ENCODE results near the gene TMEM132C. TPM values are rescaled to one million over a fixed set of nuclear protein-coding genes. Genes with fewer than 3 reads are reported as not detected.

TMEM132C gene
- total RNA-seq, 1 experiment from 2014 or later = not detected

GRCh38 chr12:128507470-128507869 is 240.5 kb downstream of the TMEM132C start:
- Mint-ChIP-seq H3K9me3 (ENCODE audit: unreplicated experiment) (peaks cover 28% of the 10 kb centered on the region), H3K4me3 (ENCODE audit: unreplicated experiment) (no peak overlapping the region), H3K36me3 (ENCODE audit: insufficient read depth, unreplicated experiment) (no peaks in the 10 kb centered on the region), H3K27ac (ENCODE audit: low read depth, unreplicated experiment) (no peak overlapping the region), H3K27me3 (ENCODE audit: insufficient read depth, unreplicated experiment) (no peaks in the 10 kb centered on the region), H3K4me1 (ENCODE audit: insufficient read depth, unreplicated experiment) (no peaks in the 10 kb centered on the region)
- DNase-seq (ENCODE audit: unreplicated experiment) = no peak
- BruUV-seq (replicated peaks) = no TSS peak
- TF ChIP-seq CTCF (IDR thresholded peaks at IDR 0.05; ENCODE audit: unreplicated experiment) = no peak
- ChIA-PET POLR2A (no interaction called here), CTCF (no interaction called here)
- intact Hi-C loops (cut with micrococcal nuclease) = no loop called here

- DNase-seq (ENCODE audit: unreplicated experiment) = no peak
- CTCF ChIA-PET = no interaction called here
- intact Hi-C loops (cut with micrococcal nuclease) = no loop called here
- POLR2A ChIA-PET = no interaction called here
- no peaks in the 10 kb centered on the region for H3K36me3 Mint-ChIP-seq (ENCODE audit: insufficient read depth, unreplicated experiment)
- peaks cover 38% of the 10 kb centered on the region for H3K9me3 Mint-ChIP-seq (ENCODE audit: unreplicated experiment)
- no peak overlapping the region for H3K4me3 Mint-ChIP-seq (ENCODE audit: unreplicated experiment)
- no TSS peak for BruUV-seq (replicated peaks)
- no peak for TF ChIP-seq CTCF (IDR thresholded peaks at IDR 0.05; ENCODE audit: unreplicated experiment)
- no peaks in the 10 kb centered on the region for H3K4me1 Mint-ChIP-seq (ENCODE audit: insufficient read depth, unreplicated experiment)
- H3K27ac Mint-ChIP-seq (ENCODE audit: low read depth, unreplicated experiment) = no peak overlapping the region
- no peaks in the 10 kb centered on the region for H3K27me3 Mint-ChIP-seq (ENCODE audit: insufficient read depth, unreplicated experiment)
These were observed 242.2 kb downstream of the TMEM132C start for GRCh38 chr12:128509170-128509569.

- intact Hi-C loops (cut with micrococcal nuclease) = no loop called here
- H3K4me3 Mint-ChIP-seq (ENCODE audit: unreplicated experiment) = no peak overlapping the region
- no TSS peak for BruUV-seq (replicated peaks)
- no peaks in the 10 kb centered on the region for H3K36me3 Mint-ChIP-seq (ENCODE audit: insufficient read depth, unreplicated experiment)
- no peak for DNase-seq (ENCODE audit: unreplicated experiment)
- H3K27me3 Mint-ChIP-seq (ENCODE audit: insufficient read depth, unreplicated experiment) = no peaks in the 10 kb centered on the region
- POLR2A ChIA-PET = no interaction called here
- TF ChIP-seq CTCF (IDR thresholded peaks at IDR 0.05; ENCODE audit: unreplicated experiment) = no peak
- H3K9me3 Mint-ChIP-seq (ENCODE audit: unreplicated experiment) = peaks cover 38% of the 10 kb centered on the region
- CTCF ChIA-PET = no interaction called here
- H3K27ac Mint-ChIP-seq (ENCODE audit: low read depth, unreplicated experiment) = no peak overlapping the region
- no peaks in the 10 kb centered on the region for H3K4me1 Mint-ChIP-seq (ENCODE audit: insufficient read depth, unreplicated experiment)
These were observed 243.5 kb downstream of the TMEM132C start for GRCh38 chr12:128510511-128510910.

GRCh38 chr12:128513331-128513730 is 246.4 kb downstream of the TMEM132C start:
- POLR2A ChIA-PET = no interaction called here
- H3K9me3 Mint-ChIP-seq (ENCODE audit: unreplicated experiment) = peaks cover 41% of the 10 kb centered on the region
- intact Hi-C loops (cut with micrococcal nuclease) = no loop called here

More at GRCh38 chr12:128513331-128513730, 246.4 kb downstream of the TMEM132C start:
- Mint-ChIP-seq H3K27ac (ENCODE audit: low read depth, unreplicated experiment) (no peak overlapping the region), H3K27me3 (ENCODE audit: insufficient read depth, unreplicated experiment) (no peaks in the 10 kb centered on the region), H3K4me1 (ENCODE audit: insufficient read depth, unreplicated experiment) (no peaks in the 10 kb centered on the region), H3K4me3 (ENCODE audit: unreplicated experiment) (no peak overlapping the region), H3K36me3 (ENCODE audit: insufficient read depth, unreplicated experiment) (peaks cover 5% of the 10 kb centered on the region)
- no peak for TF ChIP-seq CTCF (IDR thresholded peaks at IDR 0.05; ENCODE audit: unreplicated experiment)
- no TSS peak for BruUV-seq (replicated peaks)
- no peak for DNase-seq (ENCODE audit: unreplicated experiment)
- CTCF ChIA-PET = no interaction called here
